Measurements from ENCODE around the gene ING1. TPM values are rescaled to one million over a fixed set of nuclear protein-coding genes. Genes with fewer than 3 reads are reported as not detected.
"Not testable (repeated sequence)": the region's sequence is repeated elsewhere in the genome, so short reads cannot be mapped to it uniquely, and the experiment has no call there.

Gene ING1
- total RNA-seq, 1 donor from 2014 or later, result 16.3 TPM

GRCh38 chr13:110699148-110700145, 14.1 kb upstream of the ING1 start:
- DNase-seq (ENCODE audit: low spot score), result no peak
- Mint-ChIP-seq H3K4me1 (ENCODE audit: low read depth) (peaks cover 34% of the 10 kb centered on the region), H3K36me3 (ENCODE audit: low read depth) (peaks cover 72% of the 10 kb centered on the region), H3K9me3 (no peaks in the 10 kb centered on the region), H3K27ac (no peak overlapping the region), H3K4me3 (ENCODE audit: low read depth) (no peak overlapping the region), H3K27me3 (ENCODE audit: low read depth) (no peaks in the 10 kb centered on the region)
- intact Hi-C loops (cut with micrococcal nuclease), result no loop called here

- Mint-ChIP-seq H3K36me3 (ENCODE audit: low read depth) (peaks cover 75% of the 10 kb centered on the region), H3K4me3 (ENCODE audit: low read depth) (no peak overlapping the region), H3K9me3 (no peaks in the 10 kb centered on the region), H3K27me3 (ENCODE audit: low read depth) (no peaks in the 10 kb centered on the region), H3K4me1 (ENCODE audit: low read depth) (peaks cover 38% of the 10 kb centered on the region), H3K27ac (no peak overlapping the region)
- no peak for DNase-seq (ENCODE audit: low spot score)
- intact Hi-C loops (cut with micrococcal nuclease), result no loop called here
Measured at GRCh38 chr13:110700186-110700585, 13.3 kb upstream of the ING1 start.

DNA sequence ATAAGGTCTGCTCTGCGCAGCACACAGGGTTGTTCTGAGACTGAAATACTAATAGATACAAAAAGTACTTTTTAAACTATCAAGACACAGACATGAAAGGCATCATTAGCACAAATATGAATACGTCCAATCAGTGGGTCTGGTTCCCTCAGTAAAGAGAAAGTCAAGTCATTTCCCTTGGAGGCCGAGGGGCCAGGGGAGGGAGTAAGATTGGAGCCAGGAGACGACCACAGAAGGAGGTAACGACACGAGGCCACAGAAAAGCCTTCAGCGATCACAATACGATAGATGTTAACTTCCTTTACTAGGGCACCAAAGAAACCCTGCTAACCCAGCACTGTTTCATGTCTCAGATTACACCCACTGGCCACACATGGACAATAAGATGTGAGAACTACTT, 12.9 kb upstream of the ING1 start:
- peaks cover 77% of the 10 kb centered on the region for H3K36me3 Mint-ChIP-seq (ENCODE audit: low read depth)
- peaks cover 38% of the 10 kb centered on the region for H3K4me1 Mint-ChIP-seq (ENCODE audit: low read depth)
- no peaks in the 10 kb centered on the region for H3K27me3 Mint-ChIP-seq (ENCODE audit: low read depth)
- H3K4me3 Mint-ChIP-seq (ENCODE audit: low read depth), result no peak overlapping the region
- H3K27ac Mint-ChIP-seq, result no peak overlapping the region
- DNase-seq (ENCODE audit: low spot score), result no peak
- intact Hi-C loops (cut with micrococcal nuclease), result no loop called here
- H3K9me3 Mint-ChIP-seq, result no peaks in the 10 kb centered on the region

- H3K9me3 Mint-ChIP-seq; DNase-seq (ENCODE audit: low spot score); intact Hi-C loops (cut with micrococcal nuclease); H3K27ac Mint-ChIP-seq; H3K27me3 Mint-ChIP-seq (ENCODE audit: low read depth); H3K4me3 Mint-ChIP-seq (ENCODE audit: low read depth): not testable (repeated sequence)
- Mint-ChIP-seq H3K36me3 (ENCODE audit: low read depth) (peaks cover 73% of the 10 kb centered on the region), H3K4me1 (ENCODE audit: low read depth) (peaks cover 38% of the 10 kb centered on the region)
Measured at GRCh38 chr13:110701061-110701460, 12.4 kb upstream of the ING1 start.

GRCh38 chr13:110702089-110702488, 11.4 kb upstream of the ING1 start:
- no peaks in the 10 kb centered on the region for H3K27me3 Mint-ChIP-seq (ENCODE audit: low read depth)
- H3K27ac Mint-ChIP-seq, result no peak overlapping the region
- peaks cover 40% of the 10 kb centered on the region for H3K4me1 Mint-ChIP-seq (ENCODE audit: low read depth)
- H3K36me3 Mint-ChIP-seq (ENCODE audit: low read depth), result peaks cover 64% of the 10 kb centered on the region
- H3K9me3 Mint-ChIP-seq, result no peaks in the 10 kb centered on the region
- intact Hi-C loops (cut with micrococcal nuclease), result no loop called here
- no peak overlapping the region for H3K4me3 Mint-ChIP-seq (ENCODE audit: low read depth)
- no peak for DNase-seq (ENCODE audit: low spot score)

GRCh38 chr13:110702591-110703526, 10.6 kb upstream of the ING1 start:
- DNase-seq (ENCODE audit: low spot score), result no peak
- H3K9me3 Mint-ChIP-seq, result no peaks in the 10 kb centered on the region
- H3K36me3 Mint-ChIP-seq (ENCODE audit: low read depth), result peaks cover 56% of the 10 kb centered on the region
- no peak overlapping the region for H3K27ac Mint-ChIP-seq
- no peaks in the 10 kb centered on the region for H3K27me3 Mint-ChIP-seq (ENCODE audit: low read depth)
- H3K4me3 Mint-ChIP-seq (ENCODE audit: low read depth), result no peak overlapping the region
- intact Hi-C loops (cut with micrococcal nuclease), result no loop called here
- peaks cover 37% of the 10 kb centered on the region for H3K4me1 Mint-ChIP-seq (ENCODE audit: low read depth)

DNA sequence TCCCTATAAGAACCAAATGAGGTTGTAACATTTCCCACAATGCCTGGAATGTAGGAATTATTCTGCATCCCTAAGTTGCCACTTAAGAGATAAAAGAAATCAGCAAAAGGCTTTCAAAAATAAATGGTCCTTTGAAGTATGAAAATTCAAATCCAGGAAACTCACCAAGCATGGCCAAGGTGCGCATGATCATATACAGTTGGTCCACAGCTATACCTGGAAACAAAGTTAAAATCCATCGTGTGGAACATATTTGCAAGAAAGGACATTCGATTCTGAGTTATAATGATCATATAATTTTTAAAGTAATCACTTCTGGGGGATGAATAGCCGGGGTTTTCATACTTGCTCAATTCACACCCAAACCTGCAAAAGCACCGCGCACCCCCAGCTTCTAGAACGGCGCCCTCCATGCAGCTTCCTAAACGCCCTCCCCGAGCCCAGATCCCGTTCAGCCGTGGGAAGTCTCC, 8.1 kb upstream of the ING1 start:
- intact Hi-C loops (cut with micrococcal nuclease), result loop anchor here (1.0 kb wide), 1 partner anchor 114 kb away; no protein-coding TSS in a partner anchor
- Mint-ChIP-seq H3K27me3 (ENCODE audit: low read depth) (no peaks in the 10 kb centered on the region), H3K4me1 (ENCODE audit: low read depth) (peaks cover 33% of the 10 kb centered on the region), H3K27ac (peak overlapping the region; percentile 86), H3K4me3 (ENCODE audit: low read depth) (peak overlapping the region; percentile 90), H3K36me3 (ENCODE audit: low read depth) (peaks cover 33% of the 10 kb centered on the region), H3K9me3 (no peaks in the 10 kb centered on the region)
- DNase-seq (ENCODE audit: low spot score), result no peak

DNA sequence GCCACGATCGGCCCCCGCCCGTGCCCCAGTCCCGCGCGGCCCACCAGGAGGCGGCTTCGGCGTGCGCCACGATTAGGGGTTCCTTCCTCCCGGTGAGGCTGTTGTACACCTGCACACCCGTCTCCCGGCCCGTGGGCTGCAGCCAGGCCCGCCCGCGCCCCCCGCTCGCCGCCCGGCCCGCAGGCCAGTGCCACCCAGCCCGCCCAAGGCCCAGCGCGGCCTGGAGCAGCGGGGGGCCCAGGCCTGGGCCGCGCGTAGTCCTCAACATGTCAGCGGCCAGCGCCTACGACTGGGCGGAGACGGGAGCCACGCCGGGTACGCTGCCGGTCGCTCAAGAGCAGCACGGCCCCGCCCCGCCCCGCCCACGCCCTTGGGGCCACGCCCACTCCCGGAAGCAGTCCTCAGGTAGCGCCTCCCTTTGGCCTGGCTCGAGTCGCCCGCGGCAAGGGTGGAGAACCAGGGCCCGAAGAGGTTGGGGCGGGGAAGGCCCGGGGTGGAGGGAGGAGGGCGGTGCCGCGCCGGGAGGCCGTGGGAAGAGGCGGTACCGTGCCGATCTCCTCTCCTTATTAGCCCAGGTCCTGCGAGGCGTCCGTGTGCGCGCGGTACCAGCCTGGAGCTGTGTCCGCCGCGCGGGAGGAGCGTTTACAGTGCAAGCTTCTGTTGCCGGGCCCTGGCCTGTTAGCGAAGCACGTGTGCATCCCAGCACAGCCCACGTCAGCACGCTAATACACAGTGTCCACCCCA, 7.5 kb upstream of the ING1 start, which contains the start of gene CARS2:
CARS2 (minus strand) TSS at position 291 of the 744 bp plus-strand sequence; CDS start at position 268, 23 bp downstream.
- no peaks in the 10 kb centered on the region for H3K9me3 Mint-ChIP-seq
- H3K4me1 Mint-ChIP-seq (ENCODE audit: low read depth), result peaks cover 33% of the 10 kb centered on the region
- peak within 1 kb of the TSS; percentile 90 for H3K4me3 Mint-ChIP-seq (ENCODE audit: low read depth)

GRCh38 chr13:110706570-110707372, 6.7 kb upstream of the ING1 start:
- Mint-ChIP-seq H3K9me3 (no peaks in the 10 kb centered on the region), H3K27me3 (ENCODE audit: low read depth) (no peaks in the 10 kb centered on the region), H3K27ac (peak overlapping the region; percentile 65), H3K4me1 (ENCODE audit: low read depth) (peaks cover 38% of the 10 kb centered on the region), H3K4me3 (ENCODE audit: low read depth) (peak overlapping the region; percentile 67), H3K36me3 (ENCODE audit: low read depth) (peaks cover 23% of the 10 kb centered on the region)
- no peak for DNase-seq (ENCODE audit: low spot score)
- intact Hi-C loops (cut with micrococcal nuclease), result loop anchor here (1.0 kb wide), 1 partner anchor 9 kb away; no protein-coding TSS in a partner anchor

More for the DNA sequence above, 7.5 kb upstream of the ING1 start, which contains the start of gene CARS2:
- Mint-ChIP-seq H3K27ac (peak within 1 kb of the TSS; percentile 86), H3K27me3 (ENCODE audit: low read depth) (no peaks in the 10 kb centered on the region), H3K36me3 (ENCODE audit: low read depth) (peaks cover 28% of the 10 kb centered on the region)
- peak; percentile 90 for DNase-seq (ENCODE audit: low spot score)
- intact Hi-C loops (cut with micrococcal nuclease), result loop anchor here (1.0 kb wide), 2 partner anchors 9 to 113 kb away; no protein-coding TSS in a partner anchor

- Mint-ChIP-seq H3K27me3 (ENCODE audit: low read depth) (no peaks in the 10 kb centered on the region), H3K36me3 (ENCODE audit: low read depth) (no peaks in the 10 kb centered on the region), H3K4me1 (ENCODE audit: low read depth) (peaks cover 13% of the 10 kb centered on the region), H3K4me3 (ENCODE audit: low read depth) (peak overlapping the region; percentile 98), H3K27ac (peak overlapping the region; percentile 93), H3K9me3 (no peaks in the 10 kb centered on the region)
- peak; percentile 77 for DNase-seq (ENCODE audit: low spot score)
- intact Hi-C loops (cut with micrococcal nuclease), result loop anchor here (5.0 kb wide), 2 partner anchors 440 to 1975 kb away; no protein-coding TSS in a partner anchor
Measured at GRCh38 chr13:110712081-110712848, 1.2 kb upstream of the ING1 start.

All from activated T-helper 2 cell treated with anti-CD3 and anti-CD28 coated beads, Interferon-gamma antibody, Interleukin-2, Interleukin-4, amounts not matched to agents 10 μg/mL and 5 μg/mL and 100 μg/mL, durations not matched to agents 14 hours and 24 hours and 36 hours (primary cell).